Transverse colon (tissue), 4 donors: ENCODE results near the gene FREY1. TPM values are rescaled to one million over a fixed set of nuclear protein-coding genes. Genes with fewer than 3 reads are reported as not detected.

Experiments
- DNase-seq: peaks from one replicate; pipeline ENCODE4 v3.0.0-alpha.2; 2019
- H3K27ac ChIP-seq, 4 donors: fragments of 200-600 bp; sonication (generic); 2 replicates each; pipeline ENCODE4 v1.5.1; 2016 to 2018; ENCODE audit warnings: inconsistent platforms in 4 of 4
- H3K27me3 ChIP-seq: fragments of 200-600 bp; sonication (generic); 2 replicates; pipeline ENCODE4 v1.5.1; 2017; ENCODE audit warnings: inconsistent platforms
- H3K36me3 ChIP-seq, 4 donors: fragments of 200-600 bp; sonication (generic); 2 replicates each; pipeline ENCODE4 v1.5.1; 2017 to 2019; ENCODE audit warnings: inconsistent platforms in 4 of 4
- H3K4me1 ChIP-seq, 4 donors: fragments of 200-600 bp; sonication (generic); 2 replicates each; pipeline ENCODE4 v1.5.1; 2017 to 2020; ENCODE audit warnings: inconsistent platforms in 4 of 4
- H3K4me3 ChIP-seq, 4 donors: fragments of 200-600 bp; sonication (generic); 1 replicate in 1 of 4; 2 replicates in 3 of 4; pipeline versions ENCODE4 v1.5.1 to v1.6.1; 2017 to 2019; ENCODE audit warnings: inconsistent platforms in 4 of 4
- H3K9me3 ChIP-seq, 2 donors: fragments of 200-600 bp; sonication (generic); 2 replicates each; pipeline ENCODE4 v1.5.1; 2017 to 2019; ENCODE audit warnings: inconsistent platforms in 2 of 2
- CTCF ChIP-seq, 5 experiments: fragments of 200-600 bp in 3 of 5; fragments of 450-650 bp in 2 of 5; sonication (generic) in 3 of 5; IDR thresholded peaks; 1 replicate in 2 of 5; 2 replicates in 3 of 5; pipeline ENCODE4 v1.5.1; 2016 to 2017; ENCODE audit warnings: antibody characterized with exemption in 5 of 5, inconsistent platforms in 3 of 5, mild to moderate bottlenecking in 2 of 5, moderate library complexity in 1 of 5
- EP300 ChIP-seq: sonication (generic); formaldehyde crosslinking; IDR thresholded peaks from one replicate; pipeline ENCODE4 v1.6.1; 2017; ENCODE audit warnings: antibody characterized with exemption, low read depth
- POLR2A ChIP-seq: fragments of 450-650 bp; IDR thresholded peaks from one replicate; pipeline ENCODE4 v1.6.1; 2016; ENCODE audit warnings: antibody characterized with exemption, mild to moderate bottlenecking, moderate library complexity
- POLR2AphosphoS5 ChIP-seq, 3 donors: sonication (generic); formaldehyde crosslinking; IDR thresholded peaks; one replicate each; pipeline ENCODE4 v1.6.1; 2016; ENCODE audit warnings: antibody characterized with exemption in 3 of 3
- WGBS, 2 donors: methylation state at CpG; one replicate each; pipeline ENCODE4 v1.1.5; 2018; ENCODE audit warnings: low coverage in 1 of 2; 5-methylcytosine and 5-hydroxymethylcytosine counted together
- in situ Hi-C, 4 donors: fragments of 200-750 bp; cut with MboI; loops; one replicate each; pipeline versions ENCODE4 v1.15.0 to v1.15.1; 2017; ENCODE audit warnings: low sequenced_read_pairs in 3 of 4, low pct_ligation_motif_present in 1 of 4, low pct_unique_long_range_greater_than_20kb in 1 of 4
- intact Hi-C: fragments of 100-400 bp; cut with DNase I; formaldehyde crosslinking; loops from one replicate; pipeline ENCODE4 v1.15.1; 2023; ENCODE audit warnings: low total_unique reads
- total RNA-seq, 4 donors: library from RNA; depleted of rRNA; stranded (reverse); fragments of >200 nt; gene quantifications; one replicate each; pipeline ENCODE4 v1.1.0, GENCODE V29; 2016

The FREY1 gene
- total RNA-seq, 4 donors from 2014 or later = 0.82 to 2.7 TPM; not detected in 2

DNA sequence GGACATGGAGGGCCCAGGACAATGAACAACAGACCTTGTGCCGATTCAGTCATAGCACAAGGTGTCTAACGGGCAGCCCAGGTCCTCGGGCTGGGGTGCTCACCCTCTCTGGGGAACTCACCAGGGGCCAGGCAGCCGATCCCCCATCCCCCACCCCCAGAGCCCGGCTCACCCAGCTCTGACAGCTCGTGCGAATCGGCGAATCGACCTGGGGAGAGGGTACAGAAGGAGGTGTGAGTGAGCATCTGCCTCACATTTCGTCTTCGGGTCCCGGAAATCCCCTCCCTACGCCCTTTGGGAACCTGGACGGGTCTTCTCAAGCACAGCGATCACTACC lies 10.2 kb upstream of the FREY1 start:
- Histone ChIP-seq H3K27ac (peak overlapping the region; percentile 88 to 97 (median 92)), H3K4me1 (peaks cover 17 to 28% (median 19%) of the 10 kb centered on the region in 4 donors), H3K27me3 (peaks cover 13% of the 10 kb centered on the region), H3K4me3 (peak overlapping the region; percentile 46 to 93 (median 84)), H3K9me3 (no peaks in the 10 kb centered on the region), H3K36me3 (peaks cover 0 to 27% (median 9%) of the 10 kb centered on the region in 4 donors)
- DNase-seq = peak; percentile 31
- TF ChIP-seq EP300 (no peak), POLR2A (no peak), CTCF (IDR thresholded peaks at IDR 0.05) (no peak), POLR2AphosphoS5 (IDR thresholded peaks at IDR 0.05) (no peak)
- intact Hi-C loops = no loop called here
- in situ Hi-C loops = loop anchor here in 1 of 4 donors (10.0 kb wide), 1 partner anchor 62 kb away; no protein-coding TSS in a partner anchor
- 3% methylated on average over 15 of the region's 16 CpGs; no CpG with 5 or more reads in 1 of the 2 donors for WGBS, 2 donors

GRCh38 chr11:45915446-45915845 lies 8.4 kb upstream of the FREY1 start:
- H3K4me1 ChIP-seq = peaks cover 11 to 21% (median 13%) of the 10 kb centered on the region in 4 donors
- intact Hi-C loops = no loop called here
- peaks cover 0 to 30% (median 11%) of the 10 kb centered on the region in 4 donors for H3K36me3 ChIP-seq
- no peaks in the 10 kb centered on the region for H3K9me3 ChIP-seq
- no peaks in the 10 kb centered on the region for H3K27me3 ChIP-seq
- in situ Hi-C loops = loop anchor here in 1 of 4 donors (10.0 kb wide), 1 partner anchor 61 kb away; no protein-coding TSS in a partner anchor
- DNase-seq = no peak
- no peak for TF ChIP-seq POLR2A
- TF ChIP-seq CTCF (IDR thresholded peaks at IDR 0.05) = no peak
- TF ChIP-seq POLR2AphosphoS5 (IDR thresholded peaks at IDR 0.05) = no peak
- no peak for TF ChIP-seq EP300
- no peak overlapping the region for H3K4me3 ChIP-seq
- H3K27ac ChIP-seq = no peak overlapping the region
- 85% methylated on average over 9 of the region's 13 CpGs; no CpG with 5 or more reads in 1 of the 2 donors for WGBS, 2 donors

- Histone ChIP-seq H3K9me3 (no peaks in the 10 kb centered on the region), H3K36me3 (peaks cover 0 to 30% (median 11%) of the 10 kb centered on the region in 4 donors), H3K27me3 (no peaks in the 10 kb centered on the region), H3K4me3 (no peak overlapping the region), H3K27ac (no peak overlapping the region), H3K4me1 (peaks cover 11 to 21% (median 13%) of the 10 kb centered on the region in 4 donors)
- TF ChIP-seq EP300 (no peak), CTCF (IDR thresholded peaks at IDR 0.05) (no peak), POLR2A (no peak), POLR2AphosphoS5 (IDR thresholded peaks at IDR 0.05) (no peak)
- intact Hi-C loops (no loop called here), in situ Hi-C loops (loop anchor here in 1 of 4 donors (10.0 kb wide), 1 partner anchor 59 kb away; no protein-coding TSS in a partner anchor)
- 87% methylated on average over 22 of the region's 22 CpGs; no CpG with 5 or more reads in 1 of the 2 donors for WGBS, 2 donors
- no peak for DNase-seq
Measured at GRCh38 chr11:45913942-45914635, 7.0 kb upstream of the FREY1 start.

DNA sequence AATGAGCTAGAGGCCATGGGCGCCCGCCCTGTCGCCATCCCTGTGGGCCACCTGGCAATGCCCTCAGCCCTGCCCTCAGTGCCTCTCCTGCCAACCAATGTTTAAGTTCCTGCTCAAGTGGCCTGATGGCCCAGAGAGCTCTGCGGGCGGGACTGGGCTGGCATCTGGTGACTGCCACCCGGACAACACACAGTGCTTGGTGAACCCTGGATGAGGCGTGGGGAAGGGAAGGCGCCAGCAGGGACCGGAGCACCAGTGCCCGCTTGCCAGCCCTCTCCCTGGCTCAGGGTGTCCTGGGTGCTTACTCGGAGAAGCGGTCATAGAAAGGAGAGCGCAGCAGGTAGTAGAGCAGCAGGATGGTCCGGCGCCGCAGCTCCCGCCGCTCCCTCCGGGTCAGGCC lies 6.4 kb upstream of the FREY1 start:
- no peak for DNase-seq
- H3K9me3 ChIP-seq = no peaks in the 10 kb centered on the region
- 93% methylated on average over 19 of the region's 19 CpGs; no CpG with 5 or more reads in 1 of the 2 donors for WGBS, 2 donors
- H3K27me3 ChIP-seq = no peaks in the 10 kb centered on the region
- no peak overlapping the region for H3K4me3 ChIP-seq
- H3K4me1 ChIP-seq = peaks cover 9 to 18% (median 13%) of the 10 kb centered on the region in 4 donors
- H3K36me3 ChIP-seq = peaks cover 0 to 30% (median 11%) of the 10 kb centered on the region in 4 donors
- no peak overlapping the region for H3K27ac ChIP-seq
- in situ Hi-C loops = loop anchor here in 1 of 4 donors (10.0 kb wide), 1 partner anchor 59 kb away; no protein-coding TSS in a partner anchor
- no peak for TF ChIP-seq POLR2A
- no peak for TF ChIP-seq POLR2AphosphoS5 (IDR thresholded peaks at IDR 0.05)
- no peak for TF ChIP-seq EP300
- no peak for TF ChIP-seq CTCF (IDR thresholded peaks at IDR 0.05)
- intact Hi-C loops = no loop called here
